ENCODE measurements around the gene KCNK2. TPM values are rescaled to one million over a fixed set of nuclear protein-coding genes. Genes with fewer than 3 reads are reported as not detected.

Gene KCNK2
- total RNA-seq, 4 donors from 2014 or later = 0.32 to 0.41 TPM; not detected in 2

GRCh38 chr1:215250913-215251312, 168.4 kb downstream of the KCNK2 start:
- TF ChIP-seq EP300 (IDR thresholded peaks at IDR 0.05; ENCODE audit: low read depth) = no peak
- H3K27me3 ChIP-seq = no peaks in the 10 kb centered on the region
- DNase-seq = no peak
- no peaks in the 10 kb centered on the region for H3K9me3 ChIP-seq
- 88 to 91% methylated on average over 2 of the region's 2 CpGs for WGBS, 2 donors (ENCODE audit: low coverage in 1 of 2)
- in situ Hi-C loops (cut with MboI; ENCODE audit: low pct_ligation_motif_present in 1 of 4, low pct_unique_long_range_greater_than_20kb in 1 of 4, low sequenced_read_pairs in 3 of 4) (no loop called here), intact Hi-C loops (cut with DNase I; ENCODE audit: low total_unique reads) (no loop called here)
- H3K27ac ChIP-seq = no peak overlapping the region
- no peaks in the 10 kb centered on the region for H3K4me1 ChIP-seq
- no peak overlapping the region for H3K4me3 ChIP-seq
- no peaks in the 10 kb centered on the region for H3K36me3 ChIP-seq

- no peaks in the 10 kb centered on the region for H3K9me3 ChIP-seq
- H3K36me3 ChIP-seq = no peaks in the 10 kb centered on the region
- WGBS, 2 donors (ENCODE audit: low coverage in 1 of 2) = 81 to 86% methylated on average over 4 of the region's 4 CpGs
- DNase-seq = no peak
- intact Hi-C loops (cut with DNase I; ENCODE audit: low total_unique reads) = no loop called here
- no peak overlapping the region for H3K4me3 ChIP-seq
- TF ChIP-seq EP300 (IDR thresholded peaks at IDR 0.05; ENCODE audit: low read depth) = no peak
- no peak for TF ChIP-seq CTCF (IDR thresholded peaks at IDR 0.05)
- no peak for TF ChIP-seq POLR2A (IDR thresholded peaks at IDR 0.05)
- no peak for TF ChIP-seq POLR2AphosphoS5 (IDR thresholded peaks at IDR 0.05)
- no peaks in the 10 kb centered on the region for H3K27me3 ChIP-seq
- in situ Hi-C loops (cut with MboI; ENCODE audit: low pct_ligation_motif_present in 1 of 4, low pct_unique_long_range_greater_than_20kb in 1 of 4, low sequenced_read_pairs in 3 of 4) = no loop called here
- H3K4me1 ChIP-seq = no peaks in the 10 kb centered on the region
- no peak overlapping the region for H3K27ac ChIP-seq
Measured at GRCh38 chr1:215251428-215251827, 168.9 kb downstream of the KCNK2 start.

GRCh38 chr1:215252164-215252563, 169.6 kb downstream of the KCNK2 start:
- TF ChIP-seq POLR2A (IDR thresholded peaks at IDR 0.05) = no peak
- no peak for TF ChIP-seq CTCF (IDR thresholded peaks at IDR 0.05)
- TF ChIP-seq EP300 (IDR thresholded peaks at IDR 0.05; ENCODE audit: low read depth) = no peak
- WGBS, 2 donors (ENCODE audit: low coverage in 1 of 2) = 60 to 83% methylated on average over 1 of the region's 1 CpG
- Histone ChIP-seq H3K27ac (no peak overlapping the region), H3K36me3 (no peaks in the 10 kb centered on the region), H3K27me3 (no peaks in the 10 kb centered on the region), H3K4me3 (no peak overlapping the region), H3K4me1 (no peaks in the 10 kb centered on the region), H3K9me3 (no peaks in the 10 kb centered on the region)
- in situ Hi-C loops (cut with MboI; ENCODE audit: low pct_ligation_motif_present in 1 of 4, low pct_unique_long_range_greater_than_20kb in 1 of 4, low sequenced_read_pairs in 3 of 4) (no loop called here), intact Hi-C loops (cut with DNase I; ENCODE audit: low total_unique reads) (no loop called here)
- no peak for DNase-seq

GRCh38 chr1:215256936-215257679, 174.6 kb downstream of the KCNK2 start:
- no peak overlapping the region for H3K4me3 ChIP-seq
- H3K27ac ChIP-seq = no peak overlapping the region
- no peak for DNase-seq
- 73 to 82% methylated on average over 3 of the region's 3 CpGs for WGBS, 2 donors (ENCODE audit: low coverage in 1 of 2)
- TF ChIP-seq POLR2A (IDR thresholded peaks at IDR 0.05) = no peak
- no peak for TF ChIP-seq EP300 (IDR thresholded peaks at IDR 0.05; ENCODE audit: low read depth)
- TF ChIP-seq POLR2AphosphoS5 (IDR thresholded peaks at IDR 0.05) = no peak
- no peak for TF ChIP-seq CTCF (IDR thresholded peaks at IDR 0.05)
- intact Hi-C loops (cut with DNase I; ENCODE audit: low total_unique reads) (loop anchor here (5.0 kb wide), 1 partner anchor 1155 kb away; no protein-coding TSS in a partner anchor), in situ Hi-C loops (cut with MboI; ENCODE audit: low pct_ligation_motif_present in 1 of 4, low pct_unique_long_range_greater_than_20kb in 1 of 4, low sequenced_read_pairs in 3 of 4) (no loop called here)
- no peaks in the 10 kb centered on the region for H3K4me1 ChIP-seq
- no peaks in the 10 kb centered on the region for H3K36me3 ChIP-seq
- no peaks in the 10 kb centered on the region for H3K9me3 ChIP-seq
- H3K27me3 ChIP-seq = no peaks in the 10 kb centered on the region

- no peak overlapping the region for H3K4me3 ChIP-seq
- no peaks in the 10 kb centered on the region for H3K4me1 ChIP-seq
- DNase-seq = no peak
- WGBS, 2 donors (ENCODE audit: low coverage in 1 of 2) = 75 to 88% methylated on average over 3 to 5 of the region's 5 CpGs
- intact Hi-C loops (cut with DNase I; ENCODE audit: low total_unique reads) (no loop called here), in situ Hi-C loops (cut with MboI; ENCODE audit: low pct_ligation_motif_present in 1 of 4, low pct_unique_long_range_greater_than_20kb in 1 of 4, low sequenced_read_pairs in 3 of 4) (no loop called here)
- H3K27ac ChIP-seq = no peak overlapping the region
- H3K36me3 ChIP-seq = no peaks in the 10 kb centered on the region
- TF ChIP-seq EP300 (IDR thresholded peaks at IDR 0.05; ENCODE audit: low read depth) (no peak), CTCF (IDR thresholded peaks at IDR 0.05) (no peak), POLR2AphosphoS5 (IDR thresholded peaks at IDR 0.05) (no peak), POLR2A (IDR thresholded peaks at IDR 0.05) (no peak)
- H3K27me3 ChIP-seq = no peaks in the 10 kb centered on the region
- H3K9me3 ChIP-seq = no peaks in the 10 kb centered on the region
Measured at GRCh38 chr1:215260711-215261110, 178.2 kb downstream of the KCNK2 start.
